Neutrophil (primary cell): ENCODE results near the gene HK1.
A peak's percentile ranks its signal among the peaks of the same experiment; 100 is the strongest.
"Not testable (repeated sequence)": the region's sequence is repeated elsewhere in the genome, so short reads cannot be mapped to it uniquely, and the experiment has no call there.

ENCODE experiments used
- H3K27ac ChIP-seq: fragments of 200-600 bp; sonication (generic); 2 replicates; pipeline ENCODE4 v1.5.1; 2016; ENCODE audit warnings: mild to moderate bottlenecking, moderate library complexity
- H3K27me3 ChIP-seq: fragments of 200-600 bp; sonication (generic); 2 replicates; pipeline ENCODE4 v1.6.0; 2016; ENCODE audit warnings: mild to moderate bottlenecking
- H3K36me3 ChIP-seq: fragments of 200-600 bp; sonication (generic); 2 replicates; pipeline ENCODE4 v1.5.1; 2017
- H3K4me1 ChIP-seq, 2 experiments: fragments of 200-600 bp in 1 of 2; sonication (generic) in 1 of 2; 1 replicate in 1 of 2; 2 replicates in 1 of 2; pipeline versions ENCODE4 v1.5.1 to v1.6.1; 2013 to 2016; ENCODE audit warnings: low read depth in 1 of 2, low read length in 1 of 2, mild to moderate bottlenecking in 1 of 2, moderate library complexity in 1 of 2; ENCODE audit not compliant: control insufficient read depth in 1 of 2, insufficient read depth in 1 of 2
- H3K4me3 ChIP-seq, 2 experiments: fragments of 200-600 bp in 1 of 2; sonication (generic) in 1 of 2; 1 replicate in 1 of 2; 2 replicates in 1 of 2; pipeline ENCODE4 v1.5.1; 2013 to 2016; ENCODE audit warnings: low read depth in 1 of 2, low read length in 1 of 2, mild to moderate bottlenecking in 1 of 2, moderate library complexity in 1 of 2
- H3K9me3 ChIP-seq: fragments of 200-600 bp; sonication (generic); 2 replicates; pipeline ENCODE4 v1.5.1; 2016
- CTCF ChIP-seq: fragments of 200-600 bp; sonication (generic); IDR thresholded peaks from 2 replicates; pipeline ENCODE4 v1.5.1; 2016; ENCODE audit warnings: antibody characterized with exemption

Gene HK1

GRCh38 chr10:69329721-69330178, 51.5 kb downstream of the HK1 start:
- H3K4me3 ChIP-seq = no peak overlapping the region
- H3K36me3 ChIP-seq = no peaks in the 10 kb centered on the region
- H3K4me1 ChIP-seq = peaks cover 56 to 58% of the 10 kb centered on the region in 2 experiments
- H3K9me3 ChIP-seq = no peaks in the 10 kb centered on the region
- H3K27me3 ChIP-seq = no peaks in the 10 kb centered on the region
- no peak for TF ChIP-seq CTCF
- peak overlapping the region; percentile 82 for H3K27ac ChIP-seq

- Histone ChIP-seq H3K9me3 (no peaks in the 10 kb centered on the region), H3K4me3 (no peak overlapping the region), H3K36me3 (no peaks in the 10 kb centered on the region), H3K4me1 (peaks cover 69 to 71% of the 10 kb centered on the region in 2 experiments), H3K27me3 (no peaks in the 10 kb centered on the region), H3K27ac (no peak overlapping the region)
- TF ChIP-seq CTCF = no peak
These were observed 52.9 kb downstream of the HK1 start for GRCh38 chr10:69331161-69331560.

GRCh38 chr10:69332278-69333010, 54.1 kb downstream of the HK1 start:
- Histone ChIP-seq H3K9me3 (no peaks in the 10 kb centered on the region), H3K36me3 (no peaks in the 10 kb centered on the region), H3K27ac (no peak overlapping the region), H3K4me3 (no peak overlapping the region), H3K27me3 (no peaks in the 10 kb centered on the region), H3K4me1 (peaks cover 68 to 70% of the 10 kb centered on the region in 2 experiments)
- no peak for TF ChIP-seq CTCF

GRCh38 chr10:69333205-69333604, 54.9 kb downstream of the HK1 start:
- Histone ChIP-seq H3K4me1 (peaks cover 68 to 70% of the 10 kb centered on the region in 2 experiments), H3K27ac (peak overlapping the region; percentile 82), H3K27me3 (no peaks in the 10 kb centered on the region), H3K4me3 (no peak overlapping the region), H3K9me3 (no peaks in the 10 kb centered on the region), H3K36me3 (no peaks in the 10 kb centered on the region)
- TF ChIP-seq CTCF = no peak

GRCh38 chr10:69333865-69334301, 55.6 kb downstream of the HK1 start:
- H3K27me3 ChIP-seq, H3K4me3 ChIP-seq, H3K36me3 ChIP-seq, H3K9me3 ChIP-seq: not testable (repeated sequence)
- peak overlapping the region; percentile 82 for H3K27ac ChIP-seq
- peaks cover 68 to 70% of the 10 kb centered on the region in 2 experiments for H3K4me1 ChIP-seq

- no peaks in the 10 kb centered on the region for H3K27me3 ChIP-seq
- H3K9me3 ChIP-seq = no peaks in the 10 kb centered on the region
- peaks cover 68 to 70% of the 10 kb centered on the region in 2 experiments for H3K4me1 ChIP-seq
- H3K27ac ChIP-seq = peak overlapping the region; percentile 82
- no peak for TF ChIP-seq CTCF
- peak overlapping the region in 1 of 2 experiments; percentile 29 for H3K4me3 ChIP-seq
- no peaks in the 10 kb centered on the region for H3K36me3 ChIP-seq
These were observed 56.2 kb downstream of the HK1 start for GRCh38 chr10:69334302-69335062.
